DND-41 (cell line): Measurements from ENCODE around the gene MDC1.

Experiments
- EZH2 ChIP-seq: IDR thresholded peaks from 3 replicates; pipeline ENCODE4 v1.6.1; 2012; ENCODE audit warnings: borderline replicate concordance, low read depth, mild to moderate bottlenecking, moderate library complexity, low read length, inconsistent platforms; ENCODE audit not compliant: severe bottlenecking
- TF ChIP-seq, protein P1 (sequence below): IDR thresholded peaks from 2 replicates; pipeline ENCODE4 v1.5.1; 2012; ENCODE audit warnings: borderline replicate concordance, low read length, moderate library complexity, mild to moderate bottlenecking; ENCODE audit not compliant: poor library complexity, severe bottlenecking; ENCODE audit errors: extremely low read depth

- TF ChIP-seq, protein P1, sequence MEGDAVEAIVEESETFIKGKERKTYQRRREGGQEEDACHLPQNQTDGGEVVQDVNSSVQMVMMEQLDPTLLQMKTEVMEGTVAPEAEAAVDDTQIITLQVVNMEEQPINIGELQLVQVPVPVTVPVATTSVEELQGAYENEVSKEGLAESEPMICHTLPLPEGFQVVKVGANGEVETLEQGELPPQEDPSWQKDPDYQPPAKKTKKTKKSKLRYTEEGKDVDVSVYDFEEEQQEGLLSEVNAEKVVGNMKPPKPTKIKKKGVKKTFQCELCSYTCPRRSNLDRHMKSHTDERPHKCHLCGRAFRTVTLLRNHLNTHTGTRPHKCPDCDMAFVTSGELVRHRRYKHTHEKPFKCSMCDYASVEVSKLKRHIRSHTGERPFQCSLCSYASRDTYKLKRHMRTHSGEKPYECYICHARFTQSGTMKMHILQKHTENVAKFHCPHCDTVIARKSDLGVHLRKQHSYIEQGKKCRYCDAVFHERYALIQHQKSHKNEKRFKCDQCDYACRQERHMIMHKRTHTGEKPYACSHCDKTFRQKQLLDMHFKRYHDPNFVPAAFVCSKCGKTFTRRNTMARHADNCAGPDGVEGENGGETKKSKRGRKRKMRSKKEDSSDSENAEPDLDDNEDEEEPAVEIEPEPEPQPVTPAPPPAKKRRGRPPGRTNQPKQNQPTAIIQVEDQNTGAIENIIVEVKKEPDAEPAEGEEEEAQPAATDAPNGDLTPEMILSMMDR, result peak; percentile 24
- no peak for TF ChIP-seq EZH2
Measured at GRCh38 chr6:30763618-30764489, 46.8 kb upstream of the MDC1 start.
